ENCODE results near the gene DNAAF2.

Gene DNAAF2

GRCh38 chr14:49583629-49584028 lies 51.4 kb downstream of the DNAAF2 start:
- no peak for DNase-seq

- no peak for DNase-seq
These were observed 52.7 kb downstream of the DNAAF2 start for GRCh38 chr14:49582113-49582977.

GRCh38 chr14:49581209-49582112 lies 53.6 kb downstream of the DNAAF2 start:
- DNase-seq: no peak

DNA sequence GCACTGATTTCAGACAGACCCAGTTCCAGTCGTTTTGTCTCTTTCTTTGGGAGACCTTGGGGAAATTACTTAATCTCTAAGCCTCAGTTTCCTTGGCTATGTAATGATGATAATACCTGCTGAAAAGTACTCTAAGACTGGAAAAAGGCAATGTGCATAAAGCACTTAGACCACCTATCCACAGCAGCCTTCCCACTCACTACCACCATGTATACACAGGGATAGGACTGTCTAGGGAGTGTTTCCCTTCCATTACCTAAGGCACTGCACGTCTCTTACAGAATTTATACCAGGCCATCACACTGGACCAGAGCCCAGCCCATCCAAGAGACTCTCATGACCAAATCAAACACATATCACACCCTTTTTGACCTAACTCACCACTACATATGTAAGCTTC lies 55.2 kb downstream of the DNAAF2 start:
- no peak for DNase-seq

DNA sequence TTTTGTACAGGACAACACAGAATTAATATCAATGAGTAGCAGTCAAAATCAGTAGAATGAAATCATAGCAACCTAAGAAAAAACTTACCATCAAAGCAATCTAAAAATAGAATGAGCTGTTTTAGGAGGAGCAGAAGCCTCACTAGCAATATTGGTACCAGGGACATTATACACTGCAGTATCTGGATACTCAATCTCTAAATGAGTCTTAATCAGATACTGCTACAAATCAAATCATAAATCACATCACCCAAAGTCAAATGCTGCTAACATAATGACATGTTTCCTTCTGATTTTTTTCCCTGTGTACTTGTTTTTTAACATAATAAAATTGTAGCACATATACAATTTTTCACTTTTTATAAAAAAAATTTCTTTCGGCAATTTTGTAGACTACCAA lies 56.9 kb downstream of the DNAAF2 start:
- no peak for DNase-seq

Measured in NCI-H69 (cell line).